Lower lobe of right lung (tissue), 2 donors: ENCODE results near the gene SLC24A3. TPM values are rescaled to one million over a fixed set of nuclear protein-coding genes. Genes with fewer than 3 reads are reported as not detected.
A peak's percentile ranks its signal among the peaks of the same experiment; 100 is the strongest.

Source experiments
- ATAC-seq, 2 donors: fragments of 200-7000 bp; cut with Tn5 transposase; one replicate each; pipeline ENCODE4 v1.9.1; 2020 to 2022; ENCODE audit warnings: mild to moderate bottlenecking in 2 of 2, moderate library complexity in 2 of 2
- DNase-seq: peaks from one replicate; pipeline ENCODE4 v3.0.0-alpha.2; 2020
- H3K27ac ChIP-seq: fragments of 200-600 bp; one replicate; pipeline ENCODE4 v1.8.0; 2022
- H3K27me3 ChIP-seq: fragments of 200-600 bp; one replicate; pipeline ENCODE4 v1.8.0; 2022; ENCODE audit warnings: low read depth
- H3K36me3 ChIP-seq: fragments of 200-600 bp; one replicate; pipeline ENCODE4 v1.8.0; 2022; ENCODE audit warnings: mild to moderate bottlenecking
- H3K4me1 ChIP-seq: fragments of 200-600 bp; one replicate; pipeline ENCODE4 v1.8.0; 2022
- H3K4me3 ChIP-seq: fragments of 200-600 bp; one replicate; pipeline ENCODE4 v1.8.0; 2022; ENCODE audit warnings: mild to moderate bottlenecking
- H3K9me3 ChIP-seq: fragments of 200-600 bp; one replicate; pipeline ENCODE4 v1.8.0; 2022
- CTCF ChIP-seq: fragments of 200-600 bp; IDR thresholded peaks from one replicate; pipeline ENCODE4 v1.8.0; 2022; ENCODE audit warnings: antibody characterized with exemption, mild to moderate bottlenecking
- intact Hi-C: fragments of 100-400 bp; cut with DNase I; formaldehyde crosslinking; loops from one replicate; pipeline ENCODE4 v1.11.0; 2022
- total RNA-seq: library from RNA; stranded (reverse); fragmentation: NEBNext Ultra II Directional; extraction: Animal tissue kit (Norgen Biotek cat#: 25700); gene quantifications from one replicate; pipeline ENCODE4 v1.2.1, GENCODE V29; 2021
- donor health status: DM: no; HTN: yes; CAD: no; lungs with severe emphysema.

The SLC24A3 gene
- total RNA-seq, 1 donor from 2014 or later: 7.9 TPM

GRCh38 chr20:19423900-19424620 is 211.6 kb downstream of the SLC24A3 start:
- H3K36me3 ChIP-seq: no peaks in the 10 kb centered on the region
- no peaks in the 10 kb centered on the region for H3K9me3 ChIP-seq
- intact Hi-C loops: no loop called here
- H3K4me3 ChIP-seq: no peak overlapping the region
- peaks cover 10% of the 10 kb centered on the region for H3K4me1 ChIP-seq
- TF ChIP-seq CTCF: no peak
- H3K27me3 ChIP-seq: no peaks in the 10 kb centered on the region
- no peak for DNase-seq
- H3K27ac ChIP-seq: no peak overlapping the region
- ATAC-seq: no peak

GRCh38 chr20:19426356-19426755 is 213.9 kb downstream of the SLC24A3 start:
- ATAC-seq (no peak), DNase-seq (no peak)
- Histone ChIP-seq H3K9me3 (no peaks in the 10 kb centered on the region), H3K4me3 (no peak overlapping the region), H3K36me3 (no peaks in the 10 kb centered on the region), H3K27me3 (no peaks in the 10 kb centered on the region), H3K27ac (no peak overlapping the region), H3K4me1 (peaks cover 10% of the 10 kb centered on the region)
- no peak for TF ChIP-seq CTCF
- intact Hi-C loops: no loop called here

GRCh38 chr20:19427480-19427879 is 215.0 kb downstream of the SLC24A3 start:
- Histone ChIP-seq H3K4me1 (peaks cover 10% of the 10 kb centered on the region), H3K36me3 (no peaks in the 10 kb centered on the region), H3K27me3 (no peaks in the 10 kb centered on the region), H3K27ac (no peak overlapping the region), H3K4me3 (no peak overlapping the region), H3K9me3 (no peaks in the 10 kb centered on the region)
- ATAC-seq (peak; percentile 58 to 86), DNase-seq (peak; percentile 54)
- no peak for TF ChIP-seq CTCF
- intact Hi-C loops: no loop called here

GRCh38 chr20:19427913-19428312 is 215.5 kb downstream of the SLC24A3 start:
- ATAC-seq (peak; percentile 31 to 54), DNase-seq (no peak)
- Histone ChIP-seq H3K27me3 (no peaks in the 10 kb centered on the region), H3K9me3 (no peaks in the 10 kb centered on the region), H3K4me1 (peaks cover 10% of the 10 kb centered on the region), H3K27ac (no peak overlapping the region), H3K4me3 (no peak overlapping the region), H3K36me3 (no peaks in the 10 kb centered on the region)
- TF ChIP-seq CTCF: no peak
- intact Hi-C loops: no loop called here

GRCh38 chr20:19428324-19428723 is 215.9 kb downstream of the SLC24A3 start:
- ATAC-seq (peak; percentile 39 to 54), DNase-seq (no peak)
- Histone ChIP-seq H3K4me3 (no peak overlapping the region), H3K36me3 (no peaks in the 10 kb centered on the region), H3K4me1 (peaks cover 10% of the 10 kb centered on the region), H3K9me3 (no peaks in the 10 kb centered on the region), H3K27ac (no peak overlapping the region), H3K27me3 (no peaks in the 10 kb centered on the region)
- no peak for TF ChIP-seq CTCF
- intact Hi-C loops: no loop called here
